Skeletal muscle satellite cell (primary cell): ENCODE data around the gene LAMTOR3. TPM values are rescaled to one million over a fixed set of nuclear protein-coding genes. Genes with fewer than 3 reads are reported as not detected.

Source experiments
- H3K27me3 ChIP-seq: 2 replicates; pipeline ENCODE4 v1.7.0; 2013; ENCODE audit warnings: low read length; ENCODE audit not compliant: control insufficient read depth, insufficient read depth
- H3K36me3 ChIP-seq: 2 replicates; pipeline ENCODE4 v1.7.0; 2013; ENCODE audit warnings: mild to moderate bottlenecking, control low read depth, low read length; ENCODE audit not compliant: insufficient read depth
- H3K4me1 ChIP-seq: 2 replicates; pipeline ENCODE4 v1.7.0; 2013; ENCODE audit warnings: low read length; ENCODE audit not compliant: control insufficient read depth, insufficient read depth
- H3K4me2 ChIP-seq: 2 replicates; pipeline ENCODE4 v1.7.0; 2013; ENCODE audit warnings: mild to moderate bottlenecking, low read length
- H3K4me3 ChIP-seq: 2 replicates; pipeline ENCODE4 v1.7.0; 2013; ENCODE audit warnings: low read length
- H3K9ac ChIP-seq: 2 replicates; pipeline ENCODE4 v1.7.0; 2013; ENCODE audit warnings: mild to moderate bottlenecking, low read depth, low read length, moderate library complexity
- H3K9me3 ChIP-seq: replicated peaks from 2 replicates; pipeline ENCODE4 v1.7.0; 2013; ENCODE audit warnings: mild to moderate bottlenecking, control low read depth, low read length
- total RNA-seq: library from RNA; depleted of rRNA; stranded (reverse); fragments of >200 nt; gene quantifications from 2 replicates; pipeline ENCODE4 v1.2.3, GENCODE V29; 2012; rRNA removed

Gene LAMTOR3, protein sequence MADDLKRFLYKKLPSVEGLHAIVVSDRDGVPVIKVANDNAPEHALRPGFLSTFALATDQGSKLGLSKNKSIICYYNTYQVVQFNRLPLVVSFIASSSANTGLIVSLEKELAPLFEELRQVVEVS
- total RNA-seq, result 40.2 and 46.1 TPM in 2 replicates

GRCh38 chr4:99894161-99894997 lies at the start of gene LAMTOR3:
TSS of gene LAMTOR3 (minus strand) at chr4:99894427. CDS start at chr4:99893963, 464 bp downstream.
- H3K4me2 ChIP-seq, result peak within 1 kb of the TSS; percentile 90
- no peaks in the 10 kb centered on the region for H3K9me3 ChIP-seq
- no peaks in the 10 kb centered on the region for H3K27me3 ChIP-seq
- H3K9ac ChIP-seq, result peak within 1 kb of the TSS; percentile 92
- H3K4me3 ChIP-seq, result peak within 1 kb of the TSS; percentile 92
- peaks cover 5% of the 10 kb centered on the region for H3K36me3 ChIP-seq
- peaks cover 13% of the 10 kb centered on the region for H3K4me1 ChIP-seq

- H3K9me3 ChIP-seq, result no peaks in the 10 kb centered on the region
- no peaks in the 10 kb centered on the region for H3K27me3 ChIP-seq
- H3K9ac ChIP-seq, result no peak overlapping the region
- H3K4me1 ChIP-seq, result no peaks in the 10 kb centered on the region
- H3K4me3 ChIP-seq, result no peak overlapping the region
- peaks cover 13% of the 10 kb centered on the region for H3K36me3 ChIP-seq
- no peak overlapping the region for H3K4me2 ChIP-seq
Observed at GRCh38 chr4:99938243-99938753, 44.1 kb upstream of the LAMTOR3 start.

- H3K27me3 ChIP-seq, result no peaks in the 10 kb centered on the region
- no peaks in the 10 kb centered on the region for H3K4me1 ChIP-seq
- no peaks in the 10 kb centered on the region for H3K9me3 ChIP-seq
- no peak overlapping the region for H3K9ac ChIP-seq
- peaks cover 21% of the 10 kb centered on the region for H3K36me3 ChIP-seq
- no peak overlapping the region for H3K4me2 ChIP-seq
- no peak overlapping the region for H3K4me3 ChIP-seq
Observed at GRCh38 chr4:99934891-99935290, 40.7 kb upstream of the LAMTOR3 start.

- H3K36me3 ChIP-seq, result peaks cover 34% of the 10 kb centered on the region
- H3K27me3 ChIP-seq, result no peaks in the 10 kb centered on the region
Observed at GRCh38 chr4:99927566-99927965, 33.3 kb upstream of the LAMTOR3 start.

DNA sequence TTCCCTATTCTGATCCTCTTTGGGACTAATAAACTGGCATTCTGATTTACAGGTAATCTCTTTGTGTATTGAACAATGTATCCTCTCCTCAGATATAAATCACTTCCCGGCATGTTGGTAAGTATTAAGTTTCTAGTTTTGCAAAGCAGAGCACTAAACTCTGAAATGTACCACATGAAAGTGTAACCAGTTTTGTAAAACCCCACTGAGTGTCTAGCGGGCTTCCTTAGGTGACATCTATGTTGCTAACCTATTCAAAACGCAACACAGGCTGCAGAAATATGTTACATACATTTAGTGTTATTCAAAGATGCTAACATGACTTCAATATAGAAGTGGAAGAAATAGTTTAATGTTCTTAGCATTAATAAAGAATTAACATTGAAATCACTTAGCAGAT lies 26.9 kb upstream of the LAMTOR3 start:
- no peaks in the 10 kb centered on the region for H3K9me3 ChIP-seq

More at GRCh38 chr4:99927566-99927965, 33.3 kb upstream of the LAMTOR3 start:
- Histone ChIP-seq H3K4me3 (no peak overlapping the region), H3K4me2 (no peak overlapping the region), H3K9ac (no peak overlapping the region), H3K4me1 (no peaks in the 10 kb centered on the region), H3K9me3 (no peaks in the 10 kb centered on the region)

DNA sequence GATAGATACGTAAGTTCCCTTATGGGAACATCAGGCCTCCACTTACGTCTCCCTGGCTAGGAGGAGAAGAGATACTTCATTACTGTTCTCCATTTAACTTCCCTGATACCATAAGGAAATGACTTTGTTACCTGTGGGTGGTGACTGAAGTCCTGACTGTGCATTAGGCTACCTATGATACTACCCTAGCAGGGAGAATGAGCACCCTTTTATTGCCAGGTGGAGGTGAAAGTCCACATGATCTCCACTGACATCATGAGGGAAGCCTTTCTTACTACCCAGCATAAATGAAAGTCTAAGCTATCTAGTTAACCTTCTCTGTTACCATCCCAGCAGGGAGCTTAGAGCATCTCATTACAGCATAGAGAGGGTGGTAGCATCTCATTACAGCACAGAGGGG lies 24.4 kb upstream of the LAMTOR3 start:
- no peak overlapping the region for H3K9ac ChIP-seq
- no peaks in the 10 kb centered on the region for H3K4me1 ChIP-seq
- no peak overlapping the region for H3K4me3 ChIP-seq
- no peak overlapping the region for H3K4me2 ChIP-seq
- H3K36me3 ChIP-seq, result peaks cover 49% of the 10 kb centered on the region
- H3K9me3 ChIP-seq, result no peaks in the 10 kb centered on the region
- H3K27me3 ChIP-seq, result no peaks in the 10 kb centered on the region

More for the DNA sequence above, 26.9 kb upstream of the LAMTOR3 start:
- Histone ChIP-seq H3K9ac (no peak overlapping the region), H3K4me2 (no peak overlapping the region), H3K4me1 (no peaks in the 10 kb centered on the region), H3K36me3 (peaks cover 47% of the 10 kb centered on the region), H3K4me3 (no peak overlapping the region), H3K27me3 (no peaks in the 10 kb centered on the region)

GRCh38 chr4:99917575-99917974 lies 23.3 kb upstream of the LAMTOR3 start:
- Histone ChIP-seq H3K36me3 (peaks cover 45% of the 10 kb centered on the region), H3K27me3 (no peaks in the 10 kb centered on the region), H3K4me3 (no peak overlapping the region)

GRCh38 chr4:99915449-99915848 lies 21.2 kb upstream of the LAMTOR3 start:
- Histone ChIP-seq H3K9me3 (no peaks in the 10 kb centered on the region), H3K4me3 (no peak overlapping the region), H3K36me3 (peaks cover 32% of the 10 kb centered on the region), H3K4me1 (no peaks in the 10 kb centered on the region), H3K27me3 (no peaks in the 10 kb centered on the region), H3K4me2 (no peak overlapping the region), H3K9ac (no peak overlapping the region)

More at GRCh38 chr4:99917575-99917974, 23.3 kb upstream of the LAMTOR3 start:
- H3K4me2 ChIP-seq, result no peak overlapping the region
- H3K4me1 ChIP-seq, result no peaks in the 10 kb centered on the region
- H3K9me3 ChIP-seq, result no peaks in the 10 kb centered on the region
- H3K9ac ChIP-seq, result no peak overlapping the region

DNA sequence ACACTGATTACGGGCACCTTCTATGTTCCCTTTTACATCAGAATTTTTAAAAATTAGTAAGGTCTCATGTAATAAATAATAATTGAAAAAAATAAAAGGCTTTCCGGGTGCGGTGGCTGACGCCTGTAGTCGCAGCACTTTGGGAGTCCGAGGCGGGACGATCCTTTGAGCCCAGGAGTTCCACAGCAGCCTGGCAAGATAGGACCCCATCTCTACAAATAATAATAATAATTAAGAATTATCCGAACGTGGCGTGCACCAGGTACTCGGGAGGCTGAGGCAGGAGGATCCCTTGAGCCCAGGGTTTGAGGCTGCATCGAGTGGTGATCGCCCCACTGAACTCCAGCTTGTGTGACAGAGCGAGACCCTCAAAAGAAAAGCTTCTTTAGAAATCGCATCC lies 771 bp upstream of the LAMTOR3 start:
- H3K4me3 ChIP-seq, result peak overlapping the region; percentile 92
- H3K4me2 ChIP-seq, result peak overlapping the region; percentile 85
- no peaks in the 10 kb centered on the region for H3K27me3 ChIP-seq
- peak overlapping the region; percentile 69 for H3K9ac ChIP-seq
- peaks cover 4% of the 10 kb centered on the region for H3K36me3 ChIP-seq
- peaks cover 13% of the 10 kb centered on the region for H3K4me1 ChIP-seq
- no peaks in the 10 kb centered on the region for H3K9me3 ChIP-seq

- Histone ChIP-seq H3K4me1 (peaks cover 13% of the 10 kb centered on the region), H3K9me3 (no peaks in the 10 kb centered on the region)
Observed at GRCh38 chr4:99893839-99894160, 427 bp downstream of the LAMTOR3 start.

DNA sequence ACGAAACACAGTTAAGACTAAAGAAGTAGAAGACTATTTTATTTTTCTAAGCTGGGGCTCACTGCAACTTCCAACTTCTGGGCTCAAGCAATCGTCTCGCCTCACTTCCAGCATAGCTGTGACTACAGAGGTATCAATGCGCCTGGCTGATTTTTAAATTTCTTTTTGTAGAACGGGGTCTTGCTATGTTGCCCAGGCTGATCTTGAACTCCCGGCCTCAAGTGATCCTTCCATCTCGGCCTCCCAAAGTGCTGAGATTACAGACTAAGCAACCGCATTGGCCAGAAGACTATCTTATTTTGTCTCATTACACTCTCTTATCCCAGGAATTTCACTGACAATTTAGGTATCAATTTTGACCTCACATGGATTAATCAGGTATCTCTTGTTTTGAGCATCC lies 1.2 kb downstream of the LAMTOR3 start:
- Histone ChIP-seq H3K27me3 (no peaks in the 10 kb centered on the region), H3K36me3 (peaks cover 8% of the 10 kb centered on the region), H3K9me3 (no peaks in the 10 kb centered on the region), H3K4me3 (peak overlapping the region; percentile 92), H3K4me2 (peak overlapping the region; percentile 90), H3K9ac (peak overlapping the region; percentile 92), H3K4me1 (peaks cover 16% of the 10 kb centered on the region)

More at GRCh38 chr4:99893839-99894160, 427 bp downstream of the LAMTOR3 start:
- Histone ChIP-seq H3K4me2 (peak overlapping the region; percentile 90), H3K27me3 (no peaks in the 10 kb centered on the region), H3K4me3 (peak overlapping the region; percentile 92), H3K9ac (peak overlapping the region; percentile 92), H3K36me3 (peaks cover 8% of the 10 kb centered on the region)
